GM21619 (cell line): ENCODE data around the gene ABAT.

Experiments used
- ATAC-seq: cut with Tn5 transposase; IDR thresholded peaks from one replicate; pipeline ENCODE4 v1.9.1; 2021; ENCODE audit not compliant: unreplicated experiment

The ABAT gene

DNA sequence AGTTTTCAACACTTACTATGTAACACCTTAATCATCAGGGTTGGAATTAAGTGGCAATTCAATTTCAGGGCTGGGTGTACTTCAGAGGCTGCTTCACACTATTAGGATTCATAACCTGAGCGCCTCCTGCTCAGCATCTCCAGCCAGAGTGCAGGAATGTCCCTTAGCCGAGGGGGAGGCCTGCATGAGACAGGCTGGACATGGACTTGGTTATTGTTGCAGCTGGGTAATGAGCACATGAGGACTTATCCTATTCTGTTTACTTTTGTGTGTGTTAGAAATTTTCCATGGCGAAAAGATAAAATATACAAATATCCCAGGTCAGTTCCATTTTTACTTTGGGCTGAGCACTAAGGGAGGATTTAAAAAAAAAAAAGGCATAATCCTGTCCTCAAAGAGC, 133.6 kb downstream of the ABAT start:
- no peak for ATAC-seq

DNA sequence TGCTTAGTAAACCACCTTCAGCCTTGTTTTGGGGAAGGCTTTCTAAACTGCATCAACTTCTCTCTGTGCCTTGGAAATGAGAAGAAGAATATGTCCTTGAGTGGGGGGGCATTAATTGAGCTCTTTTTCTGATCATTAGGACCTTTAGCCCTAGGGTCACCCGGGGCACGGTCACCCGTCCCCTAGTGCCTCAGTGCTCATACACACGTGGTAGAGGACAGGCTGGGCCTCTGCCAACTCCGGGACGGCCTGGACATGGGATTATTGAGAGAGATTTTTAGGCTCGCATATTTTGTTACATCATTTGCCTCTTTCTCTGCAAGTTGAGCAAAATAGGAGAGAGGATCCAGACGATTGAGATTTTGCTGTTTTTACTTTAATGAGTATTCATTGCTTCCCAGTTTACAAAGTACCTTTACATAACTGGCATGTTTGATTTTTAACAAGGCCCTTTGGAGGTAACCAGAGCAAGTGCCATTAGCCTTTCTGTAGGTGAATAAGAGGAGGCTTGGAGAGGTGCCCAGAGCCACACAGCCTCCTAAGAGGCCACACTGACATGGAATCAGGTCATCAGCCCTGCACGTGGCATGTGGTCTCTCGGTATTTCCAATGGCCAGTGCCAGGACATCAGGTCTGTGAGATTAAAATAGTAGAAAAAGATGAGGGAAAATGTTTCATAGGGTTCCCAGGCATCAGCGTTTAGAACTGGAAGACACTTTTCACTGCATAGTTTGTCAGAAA, 134.4 kb downstream of the ABAT start:
- ATAC-seq = no peak

DNA sequence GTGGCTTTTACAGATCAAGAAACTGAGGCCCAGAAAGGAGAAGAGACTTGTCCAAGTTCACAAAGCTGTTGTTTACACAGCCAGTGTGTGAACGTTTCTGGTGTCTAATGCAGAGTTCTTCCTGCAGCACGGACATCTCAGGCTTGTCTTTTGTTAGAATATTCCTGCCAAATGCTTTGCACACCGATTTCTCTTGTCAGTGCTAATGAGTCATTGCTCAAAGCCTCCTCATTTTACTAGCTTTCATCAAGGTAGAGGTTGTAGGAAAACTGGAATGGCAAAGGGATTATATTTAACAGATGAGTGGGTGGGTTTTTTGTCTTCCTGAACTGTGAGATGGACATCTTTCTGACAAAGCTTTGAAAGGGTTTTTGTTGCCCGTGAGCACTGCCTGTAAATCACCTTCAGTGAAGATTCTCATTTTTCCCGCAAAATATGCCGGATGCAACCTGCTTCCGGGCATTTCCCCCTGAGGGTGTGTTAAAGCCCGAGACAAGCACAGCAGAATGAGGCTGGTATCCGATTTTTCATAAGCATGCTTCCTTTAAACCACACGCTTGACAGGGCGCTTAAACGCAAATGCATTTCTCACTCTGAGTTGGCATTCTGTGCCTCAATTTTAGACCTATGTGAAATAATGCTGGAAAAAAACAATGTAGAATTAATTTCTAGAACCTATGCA, 137.9 kb downstream of the ABAT start:
- ATAC-seq = no peak

DNA sequence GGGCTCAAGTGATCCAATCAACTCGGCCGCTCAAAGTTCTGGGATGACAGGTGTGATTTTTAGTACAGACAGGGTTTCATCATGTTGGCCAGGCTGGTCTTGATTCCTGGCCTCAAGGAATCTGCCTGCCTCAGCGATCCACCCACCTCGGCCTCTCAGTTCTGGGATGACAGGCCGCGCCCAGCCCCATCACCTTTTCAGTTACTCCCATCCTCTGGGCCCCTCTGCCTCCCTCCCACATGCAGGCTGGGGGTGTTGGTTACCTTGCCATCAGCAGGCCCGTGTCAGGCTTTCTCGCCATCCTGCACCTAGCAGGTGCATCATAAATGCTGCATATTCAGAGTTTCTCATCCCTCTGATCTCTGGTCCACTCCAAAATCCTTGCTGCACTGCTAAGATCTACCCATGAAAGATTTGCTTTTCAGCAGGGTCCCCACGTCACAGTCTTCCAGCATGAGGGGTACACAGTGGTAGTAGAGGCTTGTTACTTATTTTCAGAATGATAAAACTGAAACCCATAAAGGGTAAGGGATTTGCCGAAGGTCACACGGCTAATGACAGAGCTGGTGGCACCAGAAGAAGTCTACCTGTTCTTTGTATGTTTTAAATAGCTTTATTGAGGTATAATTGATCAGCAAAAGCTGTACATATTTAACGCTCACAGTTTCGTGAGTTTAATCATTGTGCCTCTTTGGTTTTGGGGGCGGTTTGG, 139.8 kb downstream of the ABAT start:
- no peak for ATAC-seq

DNA sequence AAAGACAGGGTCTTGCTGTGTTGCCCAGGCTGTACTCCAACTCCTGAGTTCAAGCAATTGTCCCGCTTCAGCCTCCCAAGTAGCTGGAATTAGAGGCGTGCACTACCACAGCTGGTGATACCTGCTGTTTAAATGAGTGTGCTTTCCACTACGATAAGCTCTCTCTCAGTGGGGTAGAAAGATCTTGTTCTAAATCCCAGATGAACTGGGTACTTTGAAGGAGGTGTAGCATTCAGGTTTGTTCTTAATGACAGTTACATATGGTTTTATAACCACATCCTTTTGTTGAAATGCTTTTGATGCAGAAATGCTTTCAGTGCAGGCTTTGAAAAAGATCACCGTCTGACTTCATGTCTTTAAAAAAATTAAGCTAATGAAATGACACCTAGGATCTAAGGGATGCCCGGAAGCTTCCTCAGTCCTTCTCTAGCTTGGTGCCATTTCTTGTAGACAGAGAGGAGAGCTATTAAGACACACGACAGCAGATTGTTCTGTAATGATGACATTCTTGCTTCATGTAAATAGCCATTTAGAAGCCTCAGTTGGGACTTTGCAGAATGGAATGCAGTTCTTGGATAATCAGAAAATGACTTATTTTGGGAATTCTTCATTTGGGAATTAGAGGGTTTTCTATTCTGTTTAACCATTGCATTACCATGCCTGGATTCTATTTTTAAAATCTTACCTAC, 142.7 kb downstream of the ABAT start:
- no peak for ATAC-seq

DNA sequence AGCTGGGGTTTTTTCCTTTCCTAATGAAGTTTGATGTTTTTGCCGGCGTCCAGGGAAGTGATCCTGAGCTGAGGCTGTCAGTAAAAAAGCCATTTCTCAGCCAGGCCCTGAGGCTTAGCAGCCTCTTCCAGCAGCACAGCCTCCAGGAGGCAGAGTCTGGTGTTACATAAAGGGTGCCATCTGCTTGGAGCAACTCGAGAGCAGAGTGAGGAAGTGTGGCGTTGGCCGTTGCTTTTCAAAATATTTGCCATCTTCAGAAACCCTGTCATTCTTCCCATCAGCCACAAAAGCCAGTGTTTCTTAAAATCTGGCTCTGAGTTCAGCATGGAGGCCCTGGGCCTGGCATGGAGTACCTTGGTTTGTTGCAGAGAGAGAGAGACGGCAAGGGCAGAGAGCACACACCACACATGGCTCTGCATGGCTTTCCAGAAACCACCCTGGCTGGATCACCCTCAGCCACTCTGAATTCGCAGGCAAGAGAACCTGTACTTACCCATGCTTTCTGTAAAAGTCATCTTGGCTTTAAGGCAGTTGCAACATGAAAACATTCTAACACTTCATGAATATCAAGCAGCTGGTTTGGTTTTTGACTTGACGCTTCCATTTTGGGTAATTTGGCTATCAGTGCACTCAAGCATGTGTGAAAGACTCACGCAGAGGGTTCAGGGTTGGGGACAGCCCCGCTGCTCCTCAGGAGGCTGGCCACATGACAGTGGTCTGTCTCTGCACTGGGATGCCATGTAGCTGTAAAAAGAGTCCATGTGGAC, 144.3 kb downstream of the ABAT start:
- peak; percentile 85 for ATAC-seq

DNA sequence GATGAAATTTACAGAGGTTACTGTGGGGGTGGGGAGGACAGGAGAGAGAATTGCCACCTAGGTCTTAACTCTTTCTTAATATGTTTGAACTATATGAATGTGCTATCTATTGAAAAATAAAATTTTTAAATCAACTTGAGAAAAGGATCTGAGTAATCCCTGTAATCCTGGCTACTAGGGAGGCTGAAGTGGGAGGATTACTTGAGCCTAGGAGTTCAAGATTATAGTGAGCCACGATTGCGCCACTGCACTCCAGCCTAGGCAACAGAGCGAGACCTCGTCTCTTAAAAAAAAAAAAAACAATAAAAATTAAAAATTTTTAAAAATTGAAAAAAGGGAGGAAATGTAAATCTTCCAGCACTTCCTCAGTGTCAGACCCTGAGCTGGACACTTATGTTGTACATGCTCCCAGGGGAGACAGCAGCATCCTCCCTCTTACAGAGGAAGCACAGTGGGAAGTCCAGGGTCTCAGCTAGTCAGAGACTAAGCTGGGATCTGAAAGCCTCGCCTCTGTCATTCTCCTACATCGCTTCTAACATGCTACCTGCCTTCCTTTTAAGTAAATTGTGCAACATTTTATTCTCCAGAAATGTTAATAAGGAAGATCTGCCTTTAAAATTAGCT, 145.1 kb downstream of the ABAT start:
- ATAC-seq = no peak

DNA sequence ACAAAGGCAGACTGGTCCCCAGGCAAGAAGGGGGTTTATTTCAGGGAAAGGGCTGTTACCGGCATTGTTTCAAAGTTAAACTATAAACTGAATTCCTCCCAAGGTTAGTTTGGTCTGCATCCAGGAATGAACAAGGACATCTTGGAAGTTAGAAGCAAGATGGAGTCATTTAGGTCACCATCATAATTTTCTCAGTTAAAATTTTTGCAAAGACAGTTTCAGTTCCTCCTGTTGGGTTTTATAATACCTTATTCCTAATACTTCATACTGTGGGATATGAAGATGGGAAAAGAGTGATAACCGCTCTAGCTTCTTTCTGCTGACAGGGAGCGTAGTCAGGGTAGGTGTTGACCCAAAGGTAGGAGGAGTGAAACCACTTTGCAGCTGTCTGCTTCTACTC, 148.0 kb downstream of the ABAT start:
- no peak for ATAC-seq

DNA sequence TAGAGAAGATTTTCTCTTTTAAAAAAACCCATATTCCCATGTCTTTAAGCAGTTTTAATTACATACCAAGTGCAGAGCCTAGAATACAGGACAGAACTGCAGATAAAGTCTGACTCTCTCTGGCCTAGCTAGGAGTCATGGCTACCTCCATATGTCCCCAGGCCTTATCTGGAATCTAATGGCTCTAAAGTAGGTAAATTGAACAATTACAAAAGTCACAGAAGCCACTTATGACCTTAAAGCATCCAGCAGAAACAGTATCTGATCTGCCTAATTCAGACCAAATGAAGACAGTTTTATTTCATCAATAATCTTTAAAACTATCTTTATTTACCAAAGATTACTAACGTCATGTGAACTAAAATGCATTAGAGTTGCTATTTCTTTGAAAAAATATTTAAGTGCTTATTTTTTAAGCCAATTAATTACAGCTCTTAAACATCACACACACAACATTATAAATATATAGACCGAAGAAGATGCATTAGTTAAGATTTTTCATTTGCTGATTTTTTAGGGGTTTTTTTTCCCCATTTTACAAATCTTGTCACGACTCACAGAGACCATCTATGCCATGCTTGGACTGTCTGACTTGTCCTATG, 152.0 kb downstream of the ABAT start:
- ATAC-seq = no peak

DNA sequence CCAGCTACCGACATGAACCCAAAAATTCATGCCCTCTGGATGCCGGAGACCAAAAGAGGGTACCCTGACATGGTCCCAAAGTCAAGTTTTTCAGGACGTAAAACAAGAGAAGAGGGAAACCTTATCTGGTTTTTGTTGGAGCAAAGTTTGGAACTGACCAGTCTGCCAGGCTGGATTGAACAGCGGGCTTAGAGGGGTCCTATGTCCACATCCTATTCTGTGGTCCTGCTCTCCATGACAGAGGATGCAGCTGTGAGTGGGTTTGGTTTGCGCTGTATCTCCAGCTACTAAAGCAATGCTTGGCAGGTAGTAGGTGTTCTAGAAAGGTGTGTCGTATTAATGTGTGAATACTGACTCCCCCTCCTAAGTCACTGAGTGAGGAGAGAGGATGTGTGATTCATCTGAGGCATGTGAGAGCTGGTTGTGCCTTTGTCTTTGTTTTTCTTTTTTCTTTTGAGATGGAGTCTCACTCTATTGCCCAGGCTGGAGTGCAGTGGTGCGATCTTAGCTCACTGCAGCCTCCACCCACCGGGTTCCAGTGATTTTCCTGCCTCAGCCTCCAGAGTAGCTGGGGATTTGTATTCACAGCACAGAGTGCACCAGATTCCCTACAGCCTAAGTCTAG, 154.2 kb downstream of the ABAT start:
- no peak for ATAC-seq

DNA sequence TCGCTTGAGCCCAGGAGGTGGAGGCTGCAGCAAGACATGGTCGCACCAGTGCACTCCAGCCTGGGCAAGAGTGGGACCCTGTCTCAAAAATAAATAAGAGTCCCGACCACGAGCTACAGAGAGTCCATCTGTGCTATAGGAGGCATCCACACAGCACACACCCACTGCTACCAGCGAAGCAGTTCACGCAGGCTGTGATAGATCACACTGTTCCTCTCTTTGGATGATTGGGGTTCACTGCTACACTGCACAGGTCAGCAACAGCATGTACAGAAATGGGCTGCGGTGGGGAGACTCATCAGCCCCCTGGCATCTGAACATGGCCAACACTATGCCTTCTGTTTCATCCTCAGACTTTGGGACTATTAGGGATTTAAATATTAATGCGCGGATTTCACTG, 157.0 kb downstream of the ABAT start:
- ATAC-seq = no peak

DNA sequence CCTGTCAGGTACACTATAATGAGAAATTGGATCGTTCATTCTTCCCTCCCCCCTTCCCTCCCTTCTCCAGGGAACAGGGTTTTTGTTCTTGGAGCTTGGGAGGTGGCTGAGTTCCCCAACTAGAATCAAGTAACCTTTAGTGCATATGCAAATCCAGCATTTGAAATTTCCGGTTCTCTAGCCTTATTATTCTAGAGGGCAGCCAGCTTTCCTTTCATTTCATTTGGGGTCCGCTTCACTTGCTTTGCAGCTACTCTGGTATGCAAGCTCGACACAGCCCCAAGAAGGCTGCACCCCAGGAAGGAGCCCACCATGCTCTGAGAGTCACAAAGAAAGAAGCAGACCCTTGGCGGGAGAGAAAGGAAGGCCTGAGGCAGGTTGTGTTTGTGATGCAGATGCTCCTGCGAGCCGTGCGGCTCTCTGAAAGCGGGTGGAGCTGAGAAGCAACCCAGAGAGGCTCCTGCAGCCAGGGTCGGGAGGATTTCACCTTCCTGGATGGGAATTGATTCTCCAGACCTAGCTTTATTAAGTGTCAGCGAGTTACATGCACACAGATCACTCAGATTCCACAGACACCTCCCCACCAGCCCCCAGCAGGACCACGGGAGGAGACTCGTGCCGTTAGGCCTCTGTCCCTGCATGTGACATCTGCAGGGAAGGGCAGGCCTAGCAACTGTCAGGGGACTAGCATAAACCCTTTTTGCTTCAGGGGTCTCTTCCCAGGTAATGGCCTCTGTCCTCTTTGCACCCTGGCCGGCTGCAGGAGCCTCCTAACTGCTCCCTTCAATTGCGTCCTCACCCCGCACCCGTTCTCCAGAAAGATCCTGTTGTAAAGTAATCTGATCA, 157.7 kb downstream of the ABAT start:
- no peak for ATAC-seq

DNA sequence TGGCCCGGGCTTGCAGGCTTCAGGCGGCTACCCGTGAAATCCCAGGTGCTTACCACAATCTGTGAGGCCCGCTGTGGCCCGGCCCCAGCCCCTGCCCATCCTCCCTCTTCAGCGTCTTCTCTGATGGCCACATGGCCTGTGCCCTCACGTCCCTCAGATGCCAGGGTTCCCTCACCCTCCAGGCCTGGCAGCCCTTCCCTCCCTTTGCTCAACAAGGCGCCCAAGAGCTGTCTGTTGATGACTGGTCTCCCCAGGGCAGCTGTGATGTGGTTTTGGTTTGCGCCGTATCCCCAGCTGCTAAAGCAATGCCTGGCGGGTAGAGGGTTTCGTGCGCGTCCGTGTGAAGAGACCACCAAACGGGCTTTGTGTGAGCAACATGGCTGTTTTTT, 158.3 kb downstream of the ABAT start:
- ATAC-seq = no peak
